HCT116 (cell line): Measurements from ENCODE around the gene PCDH9.

Experiments used
- CTCF ChIP-seq, 3 experiments: fragments of 200-600 bp in 1 of 3; sonication (generic) in 1 of 3; IDR thresholded peaks in 2 of 3; conservative IDR thresholded peaks in 1 of 3; 2 replicates each; pipeline ENCODE4 v1.5.1; 2012 to 2017; ENCODE audit warnings: low read depth in 2 of 3, low read length in 2 of 3, antibody characterized with exemption in 1 of 3, borderline replicate concordance in 1 of 3, control low read depth in 1 of 3, mild to moderate bottlenecking in 1 of 3, mixed read lengths in 1 of 3, mixed run types in 1 of 3, moderate library complexity in 1 of 3; ENCODE audit not compliant: insufficient read depth in 1 of 3
- FOSL1 ChIP-seq: IDR thresholded peaks from 2 replicates; pipeline ENCODE4 v1.6.1; 2012; ENCODE audit warnings: low read depth
- JUND ChIP-seq: IDR thresholded peaks from 2 replicates; pipeline ENCODE4 v1.6.1; 2012
- POLR2A ChIP-seq: IDR thresholded peaks from 2 replicates; pipeline ENCODE4 v1.7.0; 2011; ENCODE audit warnings: borderline replicate concordance; ENCODE audit not compliant: insufficient read depth, insufficient read length; ENCODE audit errors: extremely low read depth
- POLR2AphosphoS5 ChIP-seq: IDR thresholded peaks from 2 replicates; pipeline ENCODE4 v1.6.1; 2011; ENCODE audit warnings: mild to moderate bottlenecking, low read depth, low read length, moderate library complexity
- RAD21 ChIP-seq: IDR thresholded peaks from 2 replicates; pipeline ENCODE4 v1.6.1; 2012; ENCODE audit warnings: low read depth, mild to moderate bottlenecking
- SIN3A ChIP-seq: IDR thresholded peaks from 2 replicates; pipeline ENCODE4 v1.6.1; 2012; ENCODE audit warnings: low read depth
- SP1 ChIP-seq: IDR thresholded peaks from 2 replicates; pipeline ENCODE4 v1.6.1; 2012; ENCODE audit warnings: low read depth
- YY1 ChIP-seq: IDR thresholded peaks from 2 replicates; pipeline ENCODE4 v1.6.1; 2011; ENCODE audit warnings: low read length, low read depth, moderate library complexity, mild to moderate bottlenecking; ENCODE audit not compliant: insufficient replicate concordance; ENCODE audit errors: extremely low read depth
- ZNF274 ChIP-seq: fragments of 200-500 bp; sonication (Bioruptor generic); IDR thresholded peaks from 2 replicates; pipeline ENCODE4 v1.6.1; 2014; ENCODE audit warnings: mild to moderate bottlenecking, low read depth, low read length, inconsistent platforms
- TF ChIP-seq, protein P1 (sequence below): IDR thresholded peaks from 2 replicates; pipeline ENCODE4 v1.6.1; 2012
- TF ChIP-seq, protein P2 (sequence below): IDR thresholded peaks from 2 replicates; pipeline ENCODE4 v1.6.1; 2011; ENCODE audit warnings: mild to moderate bottlenecking, low read length, moderate library complexity; ENCODE audit not compliant: insufficient replicate concordance; ENCODE audit errors: extremely low read depth

- TF ChIP-seq YY1 (no peak), SIN3A (no peak), CTCF (IDR thresholded peaks at IDR 0.05 in 2 of 3, conservative IDR thresholded peaks at IDR 0.05 in 1 of 3; ENCODE audit: borderline replicate concordance in 1 of 3, insufficient read depth in 1 of 3, low read depth in 2 of 3, low read length in 2 of 3) (no peak), POLR2AphosphoS5 (no peak), SP1 (no peak), POLR2A (no peak), JUND (no peak), ZNF274 (no peak), RAD21 (no peak), FOSL1 (no peak)
- TF ChIP-seq, protein P1, sequence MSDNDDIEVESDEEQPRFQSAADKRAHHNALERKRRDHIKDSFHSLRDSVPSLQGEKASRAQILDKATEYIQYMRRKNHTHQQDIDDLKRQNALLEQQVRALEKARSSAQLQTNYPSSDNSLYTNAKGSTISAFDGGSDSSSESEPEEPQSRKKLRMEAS, result no peak
- TF ChIP-seq, protein P2, sequence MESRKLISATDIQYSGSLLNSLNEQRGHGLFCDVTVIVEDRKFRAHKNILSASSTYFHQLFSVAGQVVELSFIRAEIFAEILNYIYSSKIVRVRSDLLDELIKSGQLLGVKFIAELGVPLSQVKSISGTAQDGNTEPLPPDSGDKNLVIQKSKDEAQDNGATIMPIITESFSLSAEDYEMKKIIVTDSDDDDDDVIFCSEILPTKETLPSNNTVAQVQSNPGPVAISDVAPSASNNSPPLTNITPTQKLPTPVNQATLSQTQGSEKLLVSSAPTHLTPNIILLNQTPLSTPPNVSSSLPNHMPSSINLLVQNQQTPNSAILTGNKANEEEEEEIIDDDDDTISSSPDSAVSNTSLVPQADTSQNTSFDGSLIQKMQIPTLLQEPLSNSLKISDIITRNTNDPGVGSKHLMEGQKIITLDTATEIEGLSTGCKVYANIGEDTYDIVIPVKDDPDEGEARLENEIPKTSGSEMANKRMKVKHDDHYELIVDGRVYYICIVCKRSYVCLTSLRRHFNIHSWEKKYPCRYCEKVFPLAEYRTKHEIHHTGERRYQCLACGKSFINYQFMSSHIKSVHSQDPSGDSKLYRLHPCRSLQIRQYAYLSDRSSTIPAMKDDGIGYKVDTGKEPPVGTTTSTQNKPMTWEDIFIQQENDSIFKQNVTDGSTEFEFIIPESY, result no peak
Observed at GRCh38 chr13:66477816-66478215, 752.3 kb downstream of the PCDH9 start.
